ENCODE data around the gene CASKIN2. TPM values are rescaled to one million over a fixed set of nuclear protein-coding genes. Genes with fewer than 3 reads are reported as not detected.
A peak's percentile ranks its signal among the peaks of the same experiment; 100 is the strongest.
"Not testable (repeated sequence)": the region's sequence is repeated elsewhere in the genome, so short reads cannot be mapped to it uniquely, and the experiment has no call there.

CASKIN2 gene
- total and polyA plus RNA-seq, 5 donors: 25.9 to 50.4 (median 43.4) TPM

- ATAC-seq (no peak), DNase-seq (no peak)
- intact Hi-C loops (cut with DNase I): no loop called here
- Histone ChIP-seq H3K9me3 (ENCODE audit: control insufficient read depth, low read length) (no peaks in the 10 kb centered on the region), H3K27ac (ENCODE audit: low read length) (peak overlapping the region; percentile 60), H3K4me1 (ENCODE audit: control insufficient read depth, insufficient read depth, low read length) (peaks cover 2% of the 10 kb centered on the region), H3K4me3 (ENCODE audit: low read length) (no peak overlapping the region), H3K27me3 (ENCODE audit: control insufficient read depth, insufficient read depth) (no peaks in the 10 kb centered on the region)
- whole genome bisulfite sequencing: 46% methylated on average over 1 of the region's 1 CpG
Measured at GRCh38 chr17:75459246-75459589, 56.1 kb downstream of the CASKIN2 start.

GRCh38 chr17:75457047-75457654 lies 58.2 kb downstream of the CASKIN2 start:
- peak overlapping the region; percentile 91 for H3K27ac ChIP-seq (ENCODE audit: low read length)
- H3K4me1 ChIP-seq (ENCODE audit: control insufficient read depth, insufficient read depth, low read length): peaks cover 2% of the 10 kb centered on the region
- H3K27me3 ChIP-seq (ENCODE audit: control insufficient read depth, insufficient read depth): no peaks in the 10 kb centered on the region
- intact Hi-C loops (cut with DNase I): no loop called here
- ATAC-seq (peak; percentile 34 to 52), DNase-seq (peak; percentile 47 to 79 (median 76))
- H3K4me3 ChIP-seq (ENCODE audit: low read length): peak overlapping the region; percentile 93
- H3K9me3 ChIP-seq (ENCODE audit: control insufficient read depth, low read length): no peaks in the 10 kb centered on the region
- under 1% methylated on average over 38 of the region's 38 CpGs for WGBS

- DNase-seq: peak; percentile 95 to 98 (median 97)
- Histone ChIP-seq H3K27ac (ENCODE audit: low read length) (peak within 1 kb of the TSS; percentile 91), H3K4me3 (ENCODE audit: low read length) (peak within 1 kb of the TSS; percentile 93), H3K9me3 (ENCODE audit: control insufficient read depth, low read length) (no peaks in the 10 kb centered on the region), H3K4me1 (ENCODE audit: control insufficient read depth, insufficient read depth, low read length) (peaks cover 2% of the 10 kb centered on the region), H3K27me3 (ENCODE audit: control insufficient read depth, insufficient read depth) (no peaks in the 10 kb centered on the region)
- intact Hi-C loops (cut with DNase I): no loop called here
- WGBS: under 1% methylated on average over 33 of the region's 33 CpGs
- ATAC-seq: peak; percentile 99
Measured at GRCh38 chr17:75456417-75457046, 58.8 kb downstream of the CASKIN2 start, which contains the start of gene TMEM94. Gene TMEM94 (plus strand): TSS chr17:75456635. CDS start chr17:75471906, 15,271 bp downstream.

DNA sequence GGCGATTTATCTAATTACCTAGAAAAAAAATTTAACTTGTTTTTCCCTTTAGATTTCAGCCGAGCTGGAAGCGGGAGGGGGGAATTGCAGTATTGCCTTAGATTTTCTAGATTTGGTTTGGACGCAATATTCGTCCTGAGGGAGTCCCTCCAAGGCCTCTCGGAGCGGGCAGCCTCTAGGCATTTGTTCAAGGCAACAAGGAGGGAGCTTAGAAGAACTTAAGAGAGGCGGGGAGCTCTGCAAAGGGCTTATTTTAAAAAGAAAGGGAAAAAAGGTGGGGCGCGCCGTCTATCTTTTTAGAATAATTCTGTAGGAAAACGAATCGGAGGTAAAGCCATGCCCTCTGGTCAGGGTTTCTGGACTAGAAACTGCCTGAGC lies 59.3 kb downstream of the CASKIN2 start:
- ATAC-seq (peak; percentile 35 to 42), DNase-seq (no peak)
- peaks cover 2% of the 10 kb centered on the region for H3K4me1 ChIP-seq (ENCODE audit: control insufficient read depth, insufficient read depth, low read length)
- no peaks in the 10 kb centered on the region for H3K27me3 ChIP-seq (ENCODE audit: control insufficient read depth, insufficient read depth)
- H3K4me3 ChIP-seq (ENCODE audit: low read length): peak overlapping the region; percentile 93
- H3K9me3 ChIP-seq (ENCODE audit: control insufficient read depth, low read length): no peaks in the 10 kb centered on the region
- intact Hi-C loops (cut with DNase I): no loop called here
- 3% methylated on average over 13 of the region's 13 CpGs for WGBS
- H3K27ac ChIP-seq (ENCODE audit: low read length): peak overlapping the region; percentile 90

DNA sequence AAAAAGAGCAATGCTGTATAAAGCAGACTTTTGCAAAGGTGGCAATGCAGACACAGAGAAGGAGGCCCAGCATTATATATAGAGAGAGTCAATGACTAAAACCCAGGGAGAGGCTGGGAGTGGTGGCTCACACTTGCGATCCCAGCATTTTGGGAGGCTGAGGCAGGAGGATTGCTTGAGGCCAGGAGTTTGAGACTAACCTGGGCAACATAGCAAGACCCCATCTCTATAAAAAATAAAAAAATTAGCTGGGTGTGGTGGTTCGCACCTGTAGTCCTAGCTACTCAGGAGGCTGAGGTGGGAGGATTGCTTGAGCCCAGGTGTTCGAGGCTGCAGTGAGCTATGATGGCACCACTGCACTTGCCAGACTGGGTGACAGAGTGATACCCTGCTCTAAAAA lies 60.7 kb downstream of the CASKIN2 start:
- H3K4me3 ChIP-seq (ENCODE audit: low read length); ATAC-seq; intact Hi-C loops (cut with DNase I): not testable (repeated sequence)

GRCh38 chr17:75454193-75454592 lies 61.1 kb downstream of the CASKIN2 start:
- no peak for DNase-seq
- intact Hi-C loops (cut with DNase I): no loop called here
- no peak overlapping the region for H3K27ac ChIP-seq (ENCODE audit: low read length)

More for the DNA sequence above, 60.7 kb downstream of the CASKIN2 start:
- not testable (repeated sequence) for DNase-seq; H3K27ac ChIP-seq (ENCODE audit: low read length); H3K27me3 ChIP-seq (ENCODE audit: control insufficient read depth, insufficient read depth); H3K4me1 ChIP-seq (ENCODE audit: control insufficient read depth, insufficient read depth, low read length); H3K9me3 ChIP-seq (ENCODE audit: control insufficient read depth, low read length)
- 98% methylated on average over 3 of the region's 3 CpGs for WGBS

GRCh38 chr17:75450270-75450669 lies 65.1 kb downstream of the CASKIN2 start:
- no peak for ATAC-seq
- no peak overlapping the region for H3K4me3 ChIP-seq (ENCODE audit: low read length)
- H3K4me1 ChIP-seq (ENCODE audit: control insufficient read depth, insufficient read depth, low read length): no peaks in the 10 kb centered on the region
- no peak overlapping the region for H3K27ac ChIP-seq (ENCODE audit: low read length)
- no peaks in the 10 kb centered on the region for H3K9me3 ChIP-seq (ENCODE audit: control insufficient read depth, low read length)
- intact Hi-C loops (cut with DNase I): no loop called here
- no peaks in the 10 kb centered on the region for H3K27me3 ChIP-seq (ENCODE audit: control insufficient read depth, insufficient read depth)
- DNase-seq: no peak
- WGBS: 89% methylated on average over 4 of the region's 4 CpGs

More at GRCh38 chr17:75454193-75454592, 61.1 kb downstream of the CASKIN2 start:
- Histone ChIP-seq H3K27me3 (ENCODE audit: control insufficient read depth, insufficient read depth) (no peaks in the 10 kb centered on the region), H3K9me3 (ENCODE audit: control insufficient read depth, low read length) (no peaks in the 10 kb centered on the region), H3K4me3 (ENCODE audit: low read length) (no peak overlapping the region), H3K4me1 (ENCODE audit: control insufficient read depth, insufficient read depth, low read length) (no peaks in the 10 kb centered on the region)
- no peak for ATAC-seq

Small RNA genes within 50 kb of the gene (microRNA-seq; reads per million reads assigned to microRNA genes)
- 0 to 1.3 reads per million in 2 donors for gene MIR6785

Other genes starting within 250 kb of the CASKIN2 start
- gene MIF4GD, start 244.3 kb downstream of the CASKIN2 start, total RNA-seq: 10 to 100 TPM; 15.1 to 20.5 (median 17.8) TPM
- 14.6 TPM for gene MIF4GD, start 244.3 kb downstream of the CASKIN2 start, polyA plus RNA-seq
- 10 to 100 TPM in 2 of 4 donors, 1 to 10 TPM in 2; 8.4 to 23.5 (median 14.8) TPM for gene SLC25A19, start 226.1 kb downstream of the CASKIN2 start, total RNA-seq
- gene SLC25A19, start 226.1 kb downstream of the CASKIN2 start, polyA plus RNA-seq: 14.2 TPM
- gene GRB2, start 109.9 kb downstream of the CASKIN2 start, total RNA-seq: 100 to 1,000 TPM; 104 to 150 (median 123) TPM
- 66.7 TPM for gene GRB2, start 109.9 kb downstream of the CASKIN2 start, polyA plus RNA-seq
- gene TMEM94, start 58.9 kb downstream of the CASKIN2 start, total RNA-seq: 10 to 100 TPM; 40.3 to 54.6 (median 50.3) TPM
- 41.0 TPM for gene TMEM94, start 58.9 kb downstream of the CASKIN2 start, polyA plus RNA-seq
- gene TSEN54, start 991 bp upstream of the CASKIN2 start, total RNA-seq: 1 to 10 TPM; 5.9 to 7.1 (median 6.8) TPM
- gene TSEN54, start 991 bp upstream of the CASKIN2 start, polyA plus RNA-seq: 9.6 TPM
- gene LLGL2, start 10.2 kb upstream of the CASKIN2 start, total RNA-seq: 10 to 100 TPM in 1 of 4 donors, 1 to 10 TPM in 3; 5.7 to 10.4 (median 7.6) TPM
- 8.6 TPM for gene LLGL2, start 10.2 kb upstream of the CASKIN2 start, polyA plus RNA-seq
- gene MYO15B, start 72.3 kb upstream of the CASKIN2 start, total RNA-seq: 100 to 1,000 TPM in 1 of 4 donors, 10 to 100 TPM in 3; 75.8 to 131 (median 93.4) TPM
- 70.9 TPM for gene MYO15B, start 72.3 kb upstream of the CASKIN2 start, polyA plus RNA-seq
- 10 to 100 TPM in 2 of 4 donors, 1 to 10 TPM in 2; 6.9 to 12.2 (median 9.6) TPM for gene SMIM5, start 117.9 kb upstream of the CASKIN2 start, total RNA-seq
- 13.5 TPM for gene SMIM5, start 117.9 kb upstream of the CASKIN2 start, polyA plus RNA-seq
- gene RECQL5, start 151.6 kb upstream of the CASKIN2 start, total RNA-seq: 10 to 100 TPM in 3 of 4 donors, 1 to 10 TPM in 1; 7.9 to 19.9 (median 14.8) TPM
- gene RECQL5, start 151.6 kb upstream of the CASKIN2 start, polyA plus RNA-seq: 13.5 TPM
- gene SAP30BP, start 151.8 kb upstream of the CASKIN2 start, total RNA-seq: 10 to 100 TPM; 51.0 to 66.5 (median 56.3) TPM
- gene SAP30BP, start 151.8 kb upstream of the CASKIN2 start, polyA plus RNA-seq: 58.5 TPM
- 10 to 100 TPM; 19.9 to 29.7 (median 23.6) TPM for gene ITGB4, start 205.9 kb upstream of the CASKIN2 start, total RNA-seq
- 12.7 TPM for gene ITGB4, start 205.9 kb upstream of the CASKIN2 start, polyA plus RNA-seq
- gene GALK1, start 249.7 kb upstream of the CASKIN2 start, total RNA-seq: 10 to 100 TPM; 15.9 to 19.5 (median 17.3) TPM
- 22.6 TPM for gene GALK1, start 249.7 kb upstream of the CASKIN2 start, polyA plus RNA-seq

All from right cardiac atrium (tissue), 5 donors.